GM10847 (cell line): ENCODE measurements around the gene IRX6.

Experiments used
- POLR2A ChIP-seq: IDR thresholded peaks from 2 replicates; pipeline ENCODE4 v1.6.1; 2011; ENCODE audit not compliant: insufficient read length; ENCODE audit errors: extremely low read depth

IRX6 gene

GRCh38 chr16:55330781-55331647 is 7.0 kb downstream of the IRX6 start:
- no peak for TF ChIP-seq POLR2A

DNA sequence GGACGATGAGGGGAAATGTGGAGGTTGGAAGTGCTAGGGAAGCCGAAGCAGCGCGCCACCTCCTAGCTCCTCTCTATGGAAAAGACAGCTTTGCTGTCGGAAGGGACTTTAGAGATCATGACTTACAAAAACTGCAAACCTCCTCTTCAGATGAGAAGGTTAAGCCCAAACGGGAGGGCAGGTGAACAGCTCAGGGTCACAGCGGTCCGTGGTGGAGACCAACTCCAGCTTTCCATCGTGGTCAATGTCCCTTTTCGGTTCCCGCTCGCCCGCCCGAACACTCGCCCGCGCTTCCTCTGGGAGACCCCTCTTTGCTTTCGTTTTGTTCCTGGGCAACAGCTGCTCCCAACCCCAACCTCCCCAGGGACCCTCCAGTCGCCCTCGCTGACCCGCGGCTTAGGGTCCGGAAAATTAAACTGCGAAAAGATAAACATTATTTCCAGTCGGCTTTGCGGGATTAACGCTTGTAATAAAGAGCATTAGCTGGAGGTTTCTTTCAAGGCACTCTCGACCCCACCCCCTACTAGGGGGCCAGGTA is 7.7 kb downstream of the IRX6 start:
- TF ChIP-seq POLR2A: no peak

GRCh38 chr16:55333684-55334083 is 9.7 kb downstream of the IRX6 start:
- no peak for TF ChIP-seq POLR2A

DNA sequence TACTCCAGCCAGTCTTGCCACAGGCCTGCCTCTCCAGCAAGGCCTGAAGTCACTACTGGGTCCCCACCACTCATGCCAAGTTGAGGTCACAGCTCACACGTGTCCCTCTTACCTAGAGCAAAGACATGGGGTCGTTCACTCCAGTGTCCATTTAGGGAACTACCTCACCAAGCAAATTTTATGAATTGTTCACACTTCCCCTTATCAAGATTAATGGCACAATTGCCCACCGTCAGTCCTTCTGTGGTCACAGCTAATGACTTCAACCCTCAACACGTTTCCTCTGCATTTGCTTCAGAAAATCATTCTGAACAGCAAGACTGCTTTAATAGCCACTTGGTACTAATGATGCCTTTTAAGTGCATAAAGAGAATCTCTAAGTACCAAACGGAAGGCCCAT is 14.6 kb downstream of the IRX6 start:
- no peak for TF ChIP-seq POLR2A

DNA sequence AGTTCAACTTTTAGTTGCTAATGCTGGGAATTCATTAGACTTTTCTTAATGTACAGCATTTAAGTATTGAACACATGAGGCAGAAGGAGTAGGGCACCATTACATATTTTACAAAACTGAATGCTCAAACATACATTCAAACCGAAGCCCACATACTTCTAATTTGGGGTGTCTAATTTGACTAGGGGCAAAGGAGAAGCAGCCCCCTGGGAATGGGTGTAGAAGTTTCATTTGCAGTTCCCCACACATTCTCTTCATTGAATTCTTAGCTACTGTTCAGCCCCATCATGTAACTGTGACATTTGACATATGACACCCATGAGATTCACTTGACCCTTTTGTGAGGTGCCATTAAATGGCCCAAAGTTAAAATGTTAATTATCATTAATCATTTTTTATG is 16.4 kb downstream of the IRX6 start:
- TF ChIP-seq POLR2A: no peak

GRCh38 chr16:55341681-55342080 is 17.7 kb downstream of the IRX6 start:
- TF ChIP-seq POLR2A: no peak

- TF ChIP-seq POLR2A: no peak
Observed at GRCh38 chr16:55346475-55346874, 22.5 kb downstream of the IRX6 start.

GRCh38 chr16:55349867-55350266 is 25.9 kb downstream of the IRX6 start:
- no peak for TF ChIP-seq POLR2A

DNA sequence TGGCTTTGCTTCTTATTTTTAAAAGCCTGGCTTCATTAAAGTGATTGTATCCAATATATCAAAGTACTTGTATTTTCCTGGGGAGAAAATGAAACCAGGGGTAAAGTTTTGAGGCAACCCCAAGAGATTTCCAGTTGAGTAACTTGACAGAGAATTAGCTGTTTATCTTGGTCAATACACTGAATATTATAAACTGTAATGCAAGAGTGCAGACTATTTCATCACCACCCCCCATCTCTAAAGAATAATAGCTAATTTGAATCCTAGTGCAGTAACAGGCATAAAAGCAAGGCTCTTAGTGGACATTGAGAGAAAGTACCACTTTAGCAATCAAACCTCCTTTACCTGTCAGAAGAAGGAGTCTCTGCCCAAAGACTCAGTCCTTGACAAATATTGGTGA is 27.0 kb downstream of the IRX6 start:
- TF ChIP-seq POLR2A: no peak

DNA sequence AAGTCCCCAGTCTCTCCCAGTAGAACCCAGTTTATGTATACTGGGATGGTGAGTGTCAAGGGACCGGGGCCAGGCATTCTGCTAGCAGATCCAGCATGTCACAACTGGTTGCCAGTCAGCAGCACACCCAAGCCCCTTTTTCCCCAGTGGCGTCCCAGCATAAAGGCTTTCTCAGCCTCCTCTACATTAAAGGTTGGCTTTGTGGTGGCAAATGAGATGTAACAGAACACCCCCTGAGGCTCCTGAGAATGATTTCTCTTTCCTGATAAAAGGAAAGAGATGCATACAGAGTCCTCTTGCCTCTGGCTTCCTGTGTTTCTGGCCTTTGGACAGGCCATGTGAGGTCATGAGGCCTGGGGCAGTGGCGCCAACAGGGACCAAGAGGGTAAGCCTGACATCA is 27.9 kb downstream of the IRX6 start:
- TF ChIP-seq POLR2A: no peak

DNA sequence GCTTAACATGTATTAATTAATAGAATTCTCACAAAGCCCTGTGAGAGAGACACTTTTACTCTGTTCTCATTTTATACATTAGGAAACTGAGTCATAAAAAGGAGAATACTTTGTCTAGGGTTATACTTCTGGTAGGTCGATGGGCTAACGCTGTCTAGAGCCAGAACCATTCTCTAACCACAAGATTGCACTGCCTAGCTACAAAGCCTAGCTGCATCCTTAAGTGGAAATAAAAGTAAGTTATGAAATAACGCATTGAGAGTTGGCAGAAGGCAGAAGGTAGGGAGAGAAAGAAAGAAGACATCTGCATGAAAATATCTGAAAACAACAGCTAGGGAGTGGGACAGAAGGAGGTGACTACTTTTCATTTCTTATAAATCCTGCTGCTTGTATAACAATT is 33.2 kb downstream of the IRX6 start:
- TF ChIP-seq POLR2A: no peak

DNA sequence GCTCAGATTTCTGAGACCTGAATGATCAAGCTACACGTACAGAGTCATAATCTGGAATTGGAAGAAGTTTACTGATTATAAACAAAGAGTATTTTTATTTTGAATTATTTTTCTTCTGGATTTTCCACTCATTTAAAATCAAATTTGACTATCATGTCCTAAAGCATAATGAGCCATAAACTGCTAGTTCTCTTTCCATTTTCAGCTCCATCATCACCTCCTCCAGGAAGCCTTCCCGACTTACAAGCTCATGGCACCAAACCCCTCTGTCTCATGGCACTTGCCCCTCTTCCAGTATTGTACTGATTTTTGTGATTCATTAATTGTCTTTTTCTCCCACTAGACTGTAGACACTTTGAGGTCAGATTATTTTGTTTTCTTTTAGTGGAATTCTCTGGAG is 35.9 kb downstream of the IRX6 start:
- TF ChIP-seq POLR2A: no peak

- TF ChIP-seq POLR2A: no peak
Observed at GRCh38 chr16:55364811-55365210, 40.8 kb downstream of the IRX6 start.

DNA sequence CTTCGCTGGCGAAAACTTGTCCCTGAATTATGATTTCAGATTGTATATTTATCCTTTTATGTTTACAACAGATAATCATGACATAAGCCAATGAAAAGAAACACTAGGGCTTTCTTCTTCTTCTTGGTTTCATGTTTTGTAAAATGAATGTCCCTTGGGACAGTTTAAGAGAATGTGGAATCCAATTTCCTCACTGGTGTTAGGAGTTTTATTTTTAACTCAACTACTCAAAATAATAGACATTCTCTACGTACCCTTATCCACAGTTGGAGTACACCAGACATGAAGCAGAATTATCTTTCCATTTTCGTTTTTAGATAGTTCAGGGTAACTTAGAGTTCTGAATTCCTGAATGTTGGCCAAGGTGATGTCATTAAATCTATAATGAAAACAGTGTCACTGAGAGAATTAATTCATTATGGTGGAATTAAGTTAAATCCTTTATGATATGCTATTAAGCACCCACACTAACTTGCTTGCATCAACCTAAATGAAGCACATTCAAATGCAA is 43.4 kb downstream of the IRX6 start:
- no peak for TF ChIP-seq POLR2A

DNA sequence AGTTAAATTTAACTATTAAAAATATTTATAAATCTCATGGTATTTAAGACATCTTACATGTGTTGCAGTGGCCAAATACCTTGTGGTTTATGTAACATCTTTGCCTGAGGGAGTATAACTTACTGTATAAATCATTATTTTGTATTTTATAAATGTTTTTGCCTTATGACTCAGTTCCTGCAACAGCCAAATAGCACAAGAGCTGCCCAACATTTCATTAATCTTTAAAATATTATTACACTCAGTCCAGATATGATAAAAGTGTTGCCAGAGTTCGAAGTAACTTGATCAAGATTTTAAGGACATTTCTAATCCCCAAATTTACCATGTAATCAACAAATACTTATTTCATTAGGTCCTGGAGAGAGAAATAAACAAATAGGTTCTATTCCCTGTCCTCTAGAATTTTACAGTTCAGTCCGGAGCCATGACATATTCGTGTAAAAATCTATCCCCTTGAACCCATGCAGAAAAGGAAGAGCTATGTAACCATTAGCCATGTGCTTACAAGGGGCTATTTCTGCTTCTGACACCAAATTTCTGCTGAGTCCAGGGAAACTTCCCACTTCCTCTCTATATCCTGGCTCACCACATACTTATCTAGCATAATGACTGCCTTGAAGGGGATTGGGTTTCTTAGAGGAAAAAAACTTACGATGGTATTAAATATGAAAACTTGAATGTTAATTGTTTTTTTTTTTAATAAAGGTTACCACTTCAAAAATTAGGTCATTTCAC is 44.0 kb downstream of the IRX6 start:
- no peak for TF ChIP-seq POLR2A

DNA sequence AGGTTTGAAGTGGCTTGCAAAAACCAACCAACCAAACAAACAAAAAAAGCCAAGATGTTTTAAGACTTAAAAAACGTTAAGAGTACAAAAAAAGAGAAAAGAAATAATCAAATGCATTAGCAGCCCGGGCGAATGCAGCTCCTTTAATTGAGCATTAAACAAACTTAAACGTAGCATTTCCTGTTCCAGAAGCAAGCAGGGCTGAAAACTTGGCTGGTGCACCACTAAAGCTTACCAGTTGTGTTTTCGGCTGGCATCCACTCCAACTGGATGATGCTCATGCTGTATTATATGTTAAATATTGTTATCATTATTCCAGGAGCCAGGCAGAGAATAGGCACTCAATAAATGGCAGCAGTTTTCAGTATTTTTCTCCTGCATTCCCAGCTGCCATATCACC is 45.1 kb downstream of the IRX6 start:
- TF ChIP-seq POLR2A: no peak

- no peak for TF ChIP-seq POLR2A
Observed at GRCh38 chr16:55370762-55371482, 46.9 kb downstream of the IRX6 start.
